ENCODE measurements around the gene MYO1D.

- TF ChIP-seq ZBTB33 (IDR thresholded peaks at IDR 0.05) = no peak
- no peak for TF ChIP-seq CTCF (IDR thresholded peaks at IDR 0.05; ENCODE audit: low read depth, low read length, missing input control)
- TF ChIP-seq SP1 (IDR thresholded peaks at IDR 0.05) = no peak
- TF ChIP-seq MAX (IDR thresholded peaks at IDR 0.05) = no peak
- no peak for TF ChIP-seq EGR1 (IDR thresholded peaks at IDR 0.05; ENCODE audit: low read depth in 2 of 2)
- no peak for TF ChIP-seq REST (IDR thresholded peaks at IDR 0.05)
- TF ChIP-seq TAF1 (conservative IDR thresholded peaks at IDR 0.05) = no peak
- no peak for TF ChIP-seq GABPA (IDR thresholded peaks at IDR 0.05 in 1 of 2, conservative IDR thresholded peaks at IDR 0.05 in 1 of 2)
- no peak for TF ChIP-seq RAD21 (IDR thresholded peaks at IDR 0.05)
- TF ChIP-seq JUND (IDR thresholded peaks at IDR 0.05) = no peak
Observed at GRCh38 chr17:32875923-32876416, 954 bp downstream of the MYO1D start.

All from liver (tissue), 3 donors.